K562 (cell line): Measurements from ENCODE around the gene SLC39A9. TPM values are rescaled to one million over a fixed set of nuclear protein-coding genes. Genes with fewer than 3 reads are reported as not detected.

Experiments
- ATAC-seq: fragments of 200-7000 bp; cut with Tn5 transposase; 3 replicates; pipeline ENCODE4 v1.9.1; 2020; ENCODE audit warnings: moderate library complexity
- BruUV-seq: library from RNA; stranded (reverse); fragments of 400-500 nt; replicated peaks from 2 replicates; lab custom pipeline; 2021; lab: Mats Ljungman, UMichigan
- CTCF ChIA-PET: fragments of 300-600 bp; formaldehyde crosslinking; extraction: SDS; loops from one replicate; lab custom pipeline; 2021; ENCODE audit warnings: low intra/inter-chr PET ratio; lab: Yijun Ruan, JAX
- POLR2A ChIA-PET: fragments of 300-600, 350-650 bp; sonication (Branson Sonifier 250); formaldehyde crosslinking; extraction: SDS; loops from one replicate; lab custom pipeline; 2021; ENCODE audit warnings: antibody characterized with exemption, inconsistent platforms; lab: Yijun Ruan, JAX
- DNase-seq, 4 experiments: peaks; one replicate each; pipeline versions ENCODE4 v3.0.0 to v3.0.0-alpha.2; 2011 to 2018; ENCODE audit warnings: low spot score in 3 of 4, mixed read lengths in 3 of 4; ENCODE audit errors: extremely low read depth in 1 of 4
- FAIRE-seq: peaks from 2 replicates; lab custom pipeline; 2011; peaks lifted over from hg19 to GRCh38; lab: Jason Lieb, UNC
- H2AFZ ChIP-seq: 2 replicates; pipeline ENCODE4 v1.6.0; 2011; ENCODE audit warnings: low read depth, low read length, control low read depth, inconsistent platforms
- H3K27ac ChIP-seq: fragments of 200-600 bp; 3 replicates; pipeline ENCODE4 v1.8.0; 2011; ENCODE audit warnings: low read depth, mild to moderate bottlenecking, control low read depth, inconsistent platforms, low read length, moderate library complexity, mixed read lengths; ENCODE audit errors: extremely low read depth
- H3K27me3 ChIP-seq, 2 experiments: fragments of 300-600 bp in 1 of 2; 2 replicates in 1 of 2; 3 replicates in 1 of 2; pipeline versions ENCODE4 v1.6.0 to v1.8.0; 2011; ENCODE audit warnings: inconsistent platforms in 2 of 2, low read length in 2 of 2, mild to moderate bottlenecking in 1 of 2, mixed read lengths in 1 of 2, moderate library complexity in 1 of 2; ENCODE audit not compliant: control insufficient read depth in 2 of 2, insufficient read depth in 2 of 2
- H3K36me3 ChIP-seq: fragments of 300-600 bp; 3 replicates; pipeline ENCODE4 v1.8.0; 2011; ENCODE audit warnings: mild to moderate bottlenecking, low read length, inconsistent platforms; ENCODE audit not compliant: control insufficient read depth, insufficient read depth
- H3K4me1 ChIP-seq, 2 experiments: fragments of 200-600 bp in 1 of 2; replicated peaks in 1 of 2; 2 replicates in 1 of 2; 3 replicates in 1 of 2; pipeline versions ENCODE4 v1.5.1 to v1.8.0; 2011; ENCODE audit warnings: inconsistent platforms in 2 of 2, low read length in 2 of 2, mild to moderate bottlenecking in 1 of 2, mixed read lengths in 1 of 2, moderate library complexity in 1 of 2; ENCODE audit not compliant: control insufficient read depth in 2 of 2, insufficient read depth in 2 of 2
- H3K4me2 ChIP-seq: 2 replicates; pipeline ENCODE4 v1.6.1; 2011; ENCODE audit warnings: low read length, control low read depth, inconsistent platforms, mixed read lengths; ENCODE audit not compliant: insufficient read depth
- H3K4me3 ChIP-seq: fragments of 200-600 bp; sonication (generic), shearing (Covaris generic); 2 replicates; pipeline ENCODE4 v1.5.1; 2016; ENCODE audit warnings: control low read depth, inconsistent platforms
- H3K79me2 ChIP-seq: fragments of 200-600 bp; 3 replicates; pipeline ENCODE4 v1.8.0; 2011; ENCODE audit warnings: low read length, inconsistent platforms; ENCODE audit not compliant: control insufficient read depth, insufficient read depth
- H3K9ac ChIP-seq, 2 experiments: 2 replicates each; pipeline versions ENCODE4 v1.6.0 to v1.6.1; 2011; ENCODE audit warnings: low read depth in 2 of 2, low read length in 2 of 2, control low read depth in 1 of 2, inconsistent platforms in 1 of 2, mild to moderate bottlenecking in 1 of 2, mixed read lengths in 1 of 2; ENCODE audit not compliant: insufficient read depth in 1 of 2
- H3K9me1 ChIP-seq: one replicate; pipeline ENCODE4 v1.6.0; 2011; ENCODE audit warnings: inconsistent platforms, mild to moderate bottlenecking, low read length, moderate library complexity; ENCODE audit not compliant: control insufficient read depth, insufficient read depth
- H3K9me3 ChIP-seq: replicated peaks from 2 replicates; pipeline ENCODE4 v1.5.1; 2011; ENCODE audit warnings: low read depth, low read length, inconsistent platforms; ENCODE audit not compliant: control insufficient read depth, insufficient read depth
- H4K20me1 ChIP-seq: replicated peaks from 2 replicates; pipeline ENCODE4 v1.6.1; 2011; ENCODE audit warnings: low read length, inconsistent platforms, mixed read lengths; ENCODE audit not compliant: control insufficient read depth, insufficient read depth
- ARID3B ChIP-seq: fragments of 250-450 bp; sonication (Bioruptor Pico); IDR thresholded peaks from 2 replicates; pipeline ENCODE4 v1.4.0; 2020; ENCODE audit warnings: borderline replicate concordance
- E2F3 ChIP-seq: fragments of 250-450 bp; sonication (Bioruptor Pico); IDR thresholded peaks from 2 replicates; pipeline ENCODE4 v1.4.0; 2020; ENCODE audit warnings: mild to moderate bottlenecking
- ERF ChIP-seq: fragments of 450-650 bp; formaldehyde crosslinking; IDR thresholded peaks from 2 replicates; pipeline ENCODE4 v1.4.0; 2020; ENCODE audit warnings: mild to moderate bottlenecking, mixed read lengths
- JUN ChIP-seq, 2 experiments: sonication (generic) in 1 of 2; formaldehyde crosslinking in 1 of 2; IDR thresholded peaks; 2 replicates each; pipeline versions ENCODE4 v1.6.1 to v1.8.0; 2012 to 2022; ENCODE audit warnings: borderline replicate concordance in 2 of 2, mild to moderate bottlenecking in 2 of 2, improper control_type of control experiment in 1 of 2, low read depth in 1 of 2, low read length in 1 of 2, missing genetic modification reagents in 1 of 2
- POLR2AphosphoS2 ChIP-seq: IDR thresholded peaks from 2 replicates; pipeline ENCODE4 v1.6.1; 2012; ENCODE audit warnings: low read length, improper control_type of control experiment
- RHOXF2B ChIP-seq: fragments of 250-450 bp; sonication (Bioruptor Pico); conservative IDR thresholded peaks from 2 replicates; pipeline ENCODE4 v1.5.1; 2021
- ZNF140 ChIP-seq: fragments of 250-450 bp; sonication (Bioruptor Pico); IDR thresholded peaks from 2 replicates; pipeline ENCODE4 v1.8.0; 2021; ENCODE audit warnings: moderate library complexity, mild to moderate bottlenecking, inconsistent platforms
- ZNF263 ChIP-seq: sonication (generic); formaldehyde crosslinking; IDR thresholded peaks from 2 replicates; pipeline ENCODE4 v1.8.0; 2022; ENCODE audit warnings: mild to moderate bottlenecking, missing genetic modification reagents, borderline replicate concordance
- WGBS: fragments of 100-300 bp; shearing (Covaris generic); methylation state at CpG from one replicate; pipeline ENCODE4 v1.1.6; 2016; ENCODE audit warnings: low coverage, mixed read lengths; ENCODE audit not compliant: insufficient coverage; ENCODE audit errors: missing lambda C conversion rate; 5-methylcytosine and 5-hydroxymethylcytosine counted together
- in situ Hi-C: fragments of 300-500 bp; cut with MboI; formaldehyde crosslinking; loops from 4 replicates; pipeline ENCODE4 v1.15.0; 2018; ENCODE audit warnings: inconsistent platforms, mixed read lengths
- intact Hi-C: fragments of 100-400 bp; cut with micrococcal nuclease; formaldehyde crosslinking; loops from 2 replicates; pipeline ENCODE4 v1.14.2; 2022
- polyA plus RNA-seq, 8 experiments: library from polyadenylated mRNA; depleted of rRNA in 4 of 8; stranded (reverse) in 5 of 8; unstranded in 3 of 8; fragments of >200 nt; fragmentation: Nextera tagmentation in 2 of 8; fragmentation: Illumina TruSeq in 1 of 8; extraction: Ambion mirVana in 2 of 8; extraction: Trizol in 1 of 8; gene quantifications; 2 replicates each; pipeline versions ENCODE4 v1.2.1 to v1.2.3, GENCODE V29; 2011 to 2014; ENCODE audit warnings: inconsistent platforms in 1 of 8, missing spikeins in 1 of 8
- total RNA-seq, 7 experiments: library from RNA; depleted of rRNA in 6 of 7; stranded (reverse); fragments of >200 nt in 6 of 7; fragmentation: Illumina TruSeq in 2 of 7; extraction: Trizol in 2 of 7; gene quantifications; 2 replicates each; pipeline versions ENCODE4 v1.2.1 to v1.2.3, GENCODE V29; 2011 to 2021; ENCODE audit warnings: low replicate concordance in 1 of 7
- TF ChIP-seq, protein P1 (sequence below): fragments of 450-650 bp; IDR thresholded peaks from 2 replicates; pipeline ENCODE4 v1.6.1; 2016; ENCODE audit warnings: missing biosample characterization, missing genetic modification characterization

SLC39A9 gene
- total and polyA plus RNA-seq, 9 of the 15 experiments (the other 6 are each of a cell fraction or from before 2014, with no cell fraction given) = 18.4 to 66.0 (median 32.5) TPM

DNA sequence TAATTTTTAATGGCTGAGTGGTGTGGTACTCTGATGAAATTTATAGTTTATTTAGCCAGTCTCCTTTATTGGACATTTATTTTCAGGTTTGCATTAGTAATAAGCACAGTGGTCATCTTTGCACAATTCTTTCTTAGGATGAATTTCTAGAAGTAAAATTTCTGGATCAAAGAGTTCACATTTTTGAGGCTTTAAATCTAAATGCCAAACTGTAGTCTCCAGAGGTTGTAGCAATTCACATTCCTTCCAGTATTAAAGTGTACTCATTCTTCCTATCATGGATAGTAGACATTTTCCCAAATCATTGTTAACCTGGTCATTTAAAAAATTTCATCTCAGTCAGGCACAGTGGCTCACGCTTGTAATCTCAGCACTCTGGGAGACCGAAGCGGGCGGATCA lies 24.8 kb downstream of the SLC39A9 start (continued):
- TF ChIP-seq, protein P1, sequence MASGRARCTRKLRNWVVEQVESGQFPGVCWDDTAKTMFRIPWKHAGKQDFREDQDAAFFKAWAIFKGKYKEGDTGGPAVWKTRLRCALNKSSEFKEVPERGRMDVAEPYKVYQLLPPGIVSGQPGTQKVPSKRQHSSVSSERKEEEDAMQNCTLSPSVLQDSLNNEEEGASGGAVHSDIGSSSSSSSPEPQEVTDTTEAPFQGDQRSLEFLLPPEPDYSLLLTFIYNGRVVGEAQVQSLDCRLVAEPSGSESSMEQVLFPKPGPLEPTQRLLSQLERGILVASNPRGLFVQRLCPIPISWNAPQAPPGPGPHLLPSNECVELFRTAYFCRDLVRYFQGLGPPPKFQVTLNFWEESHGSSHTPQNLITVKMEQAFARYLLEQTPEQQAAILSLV (tag) = no peak
- no peak for TF ChIP-seq ZNF263 (CRISPR knock-in tag)
- no peak for TF ChIP-seq POLR2AphosphoS2
- TF ChIP-seq, all 486 proteins: peak for 0

DNA sequence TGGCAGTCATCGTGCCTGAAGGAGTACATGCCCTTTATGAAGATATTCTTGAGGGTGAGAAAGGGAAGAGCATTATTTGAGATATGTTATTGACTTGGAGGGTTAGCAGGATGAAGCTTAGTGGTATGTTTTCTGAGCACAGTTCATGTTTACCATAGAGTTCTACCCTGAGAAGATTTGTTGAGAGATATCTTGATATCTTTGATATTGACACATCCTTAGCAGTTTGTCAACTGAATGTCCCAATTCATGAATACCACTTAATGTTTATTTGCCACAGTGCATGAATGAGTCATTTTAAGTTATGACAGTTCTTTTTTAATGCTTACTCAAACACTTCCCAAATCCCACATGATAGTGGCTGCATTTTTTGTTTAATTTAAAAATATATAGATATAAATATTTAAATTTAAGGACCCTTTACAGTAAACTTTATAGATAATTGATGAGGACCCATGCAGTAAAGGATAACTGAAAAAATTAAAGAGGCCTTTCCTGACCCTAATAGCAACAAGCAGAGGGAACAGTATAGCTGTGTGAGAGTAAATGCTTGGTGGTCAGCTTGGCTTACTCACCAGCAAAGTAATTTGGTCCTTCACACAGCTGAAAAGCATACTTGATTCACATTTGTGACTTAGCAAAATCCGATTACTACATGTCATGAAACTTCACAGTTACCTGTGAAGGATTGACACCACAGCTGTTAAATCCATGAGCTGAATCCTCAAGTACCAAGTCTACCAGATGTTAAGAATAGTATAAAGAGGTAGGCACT lies 25.8 kb downstream of the SLC39A9 start:
- Histone ChIP-seq H3K27me3 (no peaks in the 10 kb centered on the region), H3K4me1 (no peaks in the 10 kb centered on the region), H2AFZ (no peak overlapping the region), H3K36me3 (peaks cover 26% of the 10 kb centered on the region; the same call in 2 of the 3 replicates), H4K20me1 (no peaks in the 10 kb centered on the region), H3K4me2 (no peak overlapping the region), H3K4me3 (no peak overlapping the region), H3K9me1 (no peaks in the 10 kb centered on the region), H3K27ac (no peak overlapping the region), H3K9ac (no peak overlapping the region), H3K9me3 (no peaks in the 10 kb centered on the region), H3K79me2 (peaks cover 8% of the 10 kb centered on the region; the same call in 2 of the 3 replicates)
- ChIA-PET CTCF (no interaction called here), POLR2A (no interaction called here)
- ATAC-seq = no peak
- intact Hi-C loops (no loop called here), in situ Hi-C loops (no loop called here)
- FAIRE-seq = no peak
- no TSS peak for BruUV-seq
- no peak for DNase-seq
- 72% methylated on average over 2 of the region's 2 CpGs for WGBS
- TF ChIP-seq ERF (CRISPR knock-in tag) (no peak), E2F3 (CRISPR knock-in tag) (no peak), ARID3B (CRISPR knock-in tag) (no peak), ZNF140 (CRISPR knock-in tag) (no peak), RHOXF2B (CRISPR knock-in tag) (no peak), JUN (IDR thresholded peaks at IDR 0.05; ENCODE audit: borderline replicate concordance, low read depth, low read length) (no peak), JUN (CRISPR knock-in tag; IDR thresholded peaks at IDR 0.05; ENCODE audit: borderline replicate concordance) (no peak)
